GM12873 (cell line): ENCODE data around the gene PDZD7.

Experiments
- TF ChIP-seq, protein P1 (sequence below): IDR thresholded peaks from 2 replicates; pipeline ENCODE4 v1.5.1; 2012; ENCODE audit warnings: low read depth, mild to moderate bottlenecking, moderate library complexity, low read length, control low read depth; ENCODE audit not compliant: insufficient read depth; ENCODE audit errors: missing control alignments

PDZD7 gene

DNA sequence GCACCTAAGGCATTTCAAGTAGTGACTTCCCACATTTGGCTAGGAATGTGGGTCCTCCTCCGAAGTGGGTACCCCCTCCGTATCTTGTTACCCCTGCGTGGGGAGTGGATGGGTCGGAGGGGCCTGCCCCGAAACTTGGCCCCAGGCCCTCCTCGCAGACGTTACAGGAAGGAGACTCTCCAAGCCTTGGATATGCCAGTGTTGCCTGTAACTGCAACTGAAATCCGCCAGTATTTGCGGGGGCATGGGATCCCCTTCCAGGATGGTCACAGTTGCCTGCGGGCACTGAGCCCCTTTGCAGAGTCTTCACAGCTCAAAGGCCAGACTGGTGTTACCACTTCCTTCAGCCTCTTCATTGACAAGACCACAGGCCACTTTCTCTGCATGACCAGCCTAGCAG, 42.8 kb downstream of the PDZD7 start:
- TF ChIP-seq, protein P1, sequence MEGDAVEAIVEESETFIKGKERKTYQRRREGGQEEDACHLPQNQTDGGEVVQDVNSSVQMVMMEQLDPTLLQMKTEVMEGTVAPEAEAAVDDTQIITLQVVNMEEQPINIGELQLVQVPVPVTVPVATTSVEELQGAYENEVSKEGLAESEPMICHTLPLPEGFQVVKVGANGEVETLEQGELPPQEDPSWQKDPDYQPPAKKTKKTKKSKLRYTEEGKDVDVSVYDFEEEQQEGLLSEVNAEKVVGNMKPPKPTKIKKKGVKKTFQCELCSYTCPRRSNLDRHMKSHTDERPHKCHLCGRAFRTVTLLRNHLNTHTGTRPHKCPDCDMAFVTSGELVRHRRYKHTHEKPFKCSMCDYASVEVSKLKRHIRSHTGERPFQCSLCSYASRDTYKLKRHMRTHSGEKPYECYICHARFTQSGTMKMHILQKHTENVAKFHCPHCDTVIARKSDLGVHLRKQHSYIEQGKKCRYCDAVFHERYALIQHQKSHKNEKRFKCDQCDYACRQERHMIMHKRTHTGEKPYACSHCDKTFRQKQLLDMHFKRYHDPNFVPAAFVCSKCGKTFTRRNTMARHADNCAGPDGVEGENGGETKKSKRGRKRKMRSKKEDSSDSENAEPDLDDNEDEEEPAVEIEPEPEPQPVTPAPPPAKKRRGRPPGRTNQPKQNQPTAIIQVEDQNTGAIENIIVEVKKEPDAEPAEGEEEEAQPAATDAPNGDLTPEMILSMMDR = no peak

DNA sequence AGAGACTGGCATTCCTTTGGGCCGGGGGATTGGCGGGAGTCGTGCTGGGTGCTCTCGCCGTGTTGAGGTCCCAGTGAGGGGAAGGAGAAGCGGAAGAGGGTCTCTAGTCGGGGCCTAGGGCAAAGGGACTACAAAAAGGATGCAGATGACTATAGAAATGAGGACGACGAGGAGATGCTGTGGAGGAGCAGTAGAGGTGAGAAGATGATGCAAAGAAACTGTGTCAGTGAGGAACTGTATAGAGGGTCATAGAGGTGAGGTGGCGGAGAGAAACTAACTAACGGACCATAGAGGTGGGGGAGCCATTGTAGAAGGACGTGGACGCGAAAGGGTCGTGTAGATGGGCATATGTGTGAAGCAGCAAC, 43.3 kb downstream of the PDZD7 start:
- TF ChIP-seq, protein P1 = no peak

DNA sequence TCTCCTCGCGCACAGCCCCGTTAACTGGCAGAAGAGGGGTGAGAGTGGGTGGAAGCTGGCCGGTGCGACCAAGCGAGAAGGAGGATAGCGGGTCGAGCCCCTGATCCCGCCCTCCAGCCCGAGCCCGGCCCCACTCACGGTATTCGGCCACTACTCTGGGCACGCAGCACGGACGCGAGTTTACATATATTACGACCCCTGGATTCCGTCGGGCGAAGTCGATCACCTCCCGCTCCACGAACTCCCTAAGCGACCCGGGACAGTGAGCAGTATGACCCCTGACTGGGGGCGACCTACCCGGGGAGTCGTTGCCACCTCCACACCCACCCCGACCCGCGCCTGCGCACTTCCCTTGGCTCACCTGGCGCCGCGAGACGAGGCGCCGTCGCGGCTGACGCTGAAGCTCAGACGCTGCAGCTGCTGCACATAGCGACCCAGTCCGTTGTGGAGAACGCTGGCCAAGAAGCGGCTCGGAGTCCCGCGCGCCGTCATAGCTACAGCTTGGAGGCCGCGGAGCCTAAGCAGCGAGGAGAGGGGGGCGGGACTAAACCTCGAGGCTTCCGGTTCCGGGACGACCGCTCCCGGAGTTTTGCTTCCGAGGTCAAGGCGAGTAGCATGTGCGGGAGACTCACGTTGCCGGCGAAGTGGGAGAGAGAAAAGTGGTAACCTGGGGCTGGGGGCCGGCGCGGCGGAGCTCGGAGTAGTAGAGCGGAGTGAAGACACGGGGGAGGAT, 43.8 kb downstream of the PDZD7 start, which contains the start of the genes MRPL43 and TWNK:
TSS of gene MRPL43 (minus strand) at position 546 of the 733 bp plus-strand sequence. CDS start at position 492, 54 bp downstream.
TSS of gene TWNK (plus strand) at position 592 of the 733 bp plus-strand sequence. CDS start 668 bp downstream, outside the sequence.
- TF ChIP-seq, protein P1 = no peak

DNA sequence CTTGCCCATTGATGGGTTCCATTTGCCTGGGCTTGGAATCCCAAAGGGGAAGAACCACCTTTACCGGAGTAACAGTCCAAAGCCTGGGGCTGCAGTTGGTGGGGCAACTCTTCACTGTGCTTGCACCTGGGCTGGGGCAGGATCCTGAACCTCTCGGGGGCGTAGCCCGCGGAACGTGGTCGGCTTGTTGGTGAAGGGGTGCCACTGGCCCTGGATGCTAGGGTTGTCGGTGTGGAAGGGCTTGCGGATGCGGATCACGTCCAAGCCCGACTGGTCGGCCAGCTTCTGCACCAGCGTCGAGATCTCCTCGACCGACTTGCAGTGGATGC, 44.3 kb downstream of the PDZD7 start:
- TF ChIP-seq, protein P1 = no peak

DNA sequence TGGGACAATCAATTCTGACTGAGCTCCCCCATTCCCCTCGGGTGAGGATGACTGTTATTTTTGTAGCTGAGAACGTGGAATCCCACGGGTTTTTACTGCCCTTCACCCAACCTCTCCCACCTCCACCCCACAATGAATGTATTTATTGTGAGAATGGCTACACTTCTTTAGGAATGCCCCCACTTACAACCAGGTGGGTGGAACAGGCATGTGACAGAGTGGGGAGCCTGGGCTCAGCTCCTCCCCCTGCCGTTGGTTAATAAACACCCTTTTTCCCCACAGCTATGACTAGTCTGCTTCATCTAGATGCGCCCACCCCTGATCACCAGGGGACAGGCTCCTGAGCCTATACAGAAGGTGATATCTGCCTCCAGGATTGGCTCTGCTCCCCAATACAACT, 45.6 kb downstream of the PDZD7 start:
- TF ChIP-seq, protein P1 = no peak

DNA sequence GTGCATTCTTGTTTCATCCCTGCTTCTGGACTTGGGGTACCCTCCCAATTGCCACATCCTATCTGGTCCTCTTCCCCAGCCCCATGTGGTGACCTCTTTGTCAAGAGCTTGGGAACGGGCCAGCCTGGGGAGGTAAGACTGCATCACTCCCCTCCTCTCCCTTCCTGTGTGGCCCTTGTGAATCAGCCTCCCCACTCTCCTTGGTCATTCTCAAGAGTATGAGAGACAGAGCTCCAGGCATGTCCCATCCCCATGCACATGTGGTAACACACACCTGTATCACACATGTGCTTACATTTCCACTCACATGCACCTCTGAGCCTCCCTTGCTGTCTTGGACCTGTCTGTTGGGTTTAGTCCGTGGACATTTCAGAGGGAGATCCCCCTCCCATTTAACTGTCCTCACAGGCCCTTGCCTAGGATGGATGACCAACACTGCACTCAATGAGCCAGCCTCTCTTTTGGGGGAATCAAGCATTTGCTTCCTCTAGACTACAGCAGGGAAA, 46.2 kb downstream of the PDZD7 start:
- TF ChIP-seq, protein P1 = no peak

DNA sequence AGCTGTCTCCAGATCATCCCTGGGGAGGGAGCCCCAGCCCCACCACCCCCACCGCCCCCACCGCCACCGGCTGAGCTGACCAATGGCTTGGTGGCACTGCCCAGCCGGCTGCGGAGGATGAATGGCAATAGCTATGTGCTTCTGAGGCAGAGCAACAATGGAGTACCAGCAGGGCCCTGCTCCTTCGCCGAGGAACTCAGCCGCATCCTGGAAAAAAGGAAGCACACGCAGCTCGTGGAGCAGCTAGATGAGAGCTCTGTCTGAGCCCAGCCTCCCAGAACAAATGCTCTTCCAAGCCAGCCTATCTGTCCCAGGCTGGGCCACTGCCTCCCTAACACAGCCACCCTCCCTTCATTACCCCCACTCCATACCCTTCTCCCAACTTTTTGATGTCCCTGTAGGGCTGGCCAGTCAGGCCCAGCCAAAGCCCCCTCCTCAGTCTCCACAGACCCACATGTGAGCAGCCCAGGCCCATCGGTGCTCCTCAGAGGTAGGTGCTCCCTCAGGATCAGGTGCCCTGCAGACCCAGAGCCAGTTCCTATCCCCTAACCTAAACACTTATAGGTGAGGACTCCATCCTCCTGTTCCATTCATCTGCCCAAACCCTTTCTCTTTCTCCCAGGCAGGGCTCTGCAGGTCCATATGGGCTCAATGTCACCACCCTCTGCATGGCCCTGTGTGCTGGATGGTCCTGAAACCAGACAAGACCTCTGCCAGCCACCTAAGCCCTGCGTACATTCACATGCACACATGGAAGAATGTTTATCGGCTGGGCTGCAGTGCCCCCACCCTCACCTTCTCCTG, 46.9 kb downstream of the PDZD7 start:
- TF ChIP-seq, protein P1 = no peak
